ENCODE results near the gene TMEM263. TPM values are rescaled to one million over a fixed set of nuclear protein-coding genes. Genes with fewer than 3 reads are reported as not detected.
A peak's percentile ranks its signal among the peaks of the same experiment; 100 is the strongest.

The TMEM263 gene
- total and polyA plus RNA-seq, 9 of the 15 experiments (the other 6 are each of a cell fraction or from before 2014, with no cell fraction given): 12.6 to 36.7 (median 24.4) TPM

- TF ChIP-seq CREB3L1 (IDR thresholded peaks at IDR 0.05; ENCODE audit: borderline replicate concordance, low read depth) (peak; percentile 86), MYC (IDR thresholded peaks at IDR 0.05; ENCODE audit: low read depth, low read length) (peak; percentile 88), MYC (CRISPR knock-in tag; IDR thresholded peaks at IDR 0.05; ENCODE audit: borderline replicate concordance, low read depth) (peak; percentile 44; the same call in 1 of the 2 replicates), GABPB1 (CRISPR knock-in tag; IDR thresholded peaks at IDR 0.05) (no peak), AFF4 (CRISPR knock-in tag; IDR thresholded peaks at IDR 0.05) (0 out of 2 replicates have a peak, but pooled peaks have one; percentile 13), MLX (CRISPR knock-in tag; conservative IDR thresholded peaks at IDR 0.05) (no peak), HNRNPL (IDR thresholded peaks at IDR 0.05; ENCODE audit: low read depth, low read length) (no peak), STAT5A (IDR thresholded peaks at IDR 0.05; ENCODE audit: borderline replicate concordance, low read length) (peak; percentile 60), ZBTB26 (CRISPR knock-in tag; IDR thresholded peaks at IDR 0.05) (no peak), HNRNPUL1 (IDR thresholded peaks at IDR 0.05; ENCODE audit: low read length) (no peak), ZNF134 (CRISPR knock-in tag; conservative IDR thresholded peaks at IDR 0.05) (no peak), ZKSCAN8 (CRISPR knock-in tag; IDR thresholded peaks at IDR 0.05) (0 out of 2 replicates have a peak, but pooled peaks have one; percentile 16), SREBF1 (IDR thresholded peaks at IDR 0.05; ENCODE audit: borderline replicate concordance, low read depth, low read length) (no peak), PHF20 (IDR thresholded peaks at IDR 0.05; ENCODE audit: partially characterized antibody) (peak; percentile 6), MTA1 (IDR thresholded peaks at IDR 0.05; ENCODE audit: borderline replicate concordance) (no peak), ZNF444 (CRISPR knock-in tag; IDR thresholded peaks at IDR 0.05) (no peak), HDAC3 (IDR thresholded peaks at IDR 0.05; ENCODE audit: borderline replicate concordance, partially characterized antibody) (peak; percentile 55), RNF2 (IDR thresholded peaks at IDR 0.05) (peak; percentile 52; the same call in 1 of the 2 replicates), RAD51 (IDR thresholded peaks at IDR 0.05; ENCODE audit: borderline replicate concordance, low read depth) (peak; percentile 73; the same call in 1 of the 2 replicates), CSDE1 (IDR thresholded peaks at IDR 0.05) (0 out of 4 replicates have a peak, but pooled peaks of 1 of the 2 experiments have one; percentile 14), MBD2 (IDR thresholded peaks at IDR 0.05; ENCODE audit: borderline replicate concordance, low read depth) (no peak), TARDBP (IDR thresholded peaks at IDR 0.05) (no peak), NFATC3 (IDR thresholded peaks at IDR 0.05) (no peak), SETDB1 (IDR thresholded peaks at IDR 0.05; ENCODE audit: low read length) (no peak)
These were observed 29.0 kb downstream of the TMEM263 start (continued) for GRCh38 chr12:106984588-106985137.
